ENCODE results near the gene KCNMB2.
"Not testable (repeated sequence)": the region's sequence is repeated elsewhere in the genome, so short reads cannot be mapped to it uniquely, and the experiment has no call there.

The KCNMB2 gene

DNA sequence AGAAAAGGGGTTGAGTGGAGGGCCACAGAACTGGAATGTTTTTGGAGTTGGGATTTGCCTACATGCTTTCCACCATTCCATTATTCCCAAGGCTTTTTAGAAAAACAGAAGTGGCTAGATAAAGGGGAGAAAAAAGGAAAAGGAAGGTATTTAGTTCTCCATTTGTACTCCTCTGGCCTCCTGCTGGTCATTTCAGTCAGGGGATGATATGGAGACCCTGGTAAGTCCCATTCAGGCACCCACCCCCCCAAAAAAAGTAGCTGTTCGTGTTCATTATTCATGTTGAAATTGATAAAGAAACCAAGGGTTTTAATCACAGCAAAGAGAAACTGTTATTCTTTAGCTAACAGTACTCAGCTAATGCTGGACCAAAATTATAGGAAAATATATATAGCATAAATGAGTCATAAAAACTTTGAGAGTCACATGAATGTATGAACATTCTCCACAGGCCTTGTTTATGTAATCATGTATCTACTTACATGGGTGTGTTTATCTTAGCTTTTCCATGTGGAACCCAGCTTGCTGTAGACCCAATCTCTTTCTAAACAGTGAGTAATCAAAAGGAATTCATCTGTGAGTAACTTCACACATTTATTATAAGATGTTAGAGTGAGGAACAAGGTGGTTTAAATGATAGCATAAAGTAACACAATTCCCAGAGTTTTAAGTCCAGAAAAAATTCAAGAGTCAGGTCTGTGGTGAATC lies 167.2 kb downstream of the KCNMB2 start:
- DNase-seq (ENCODE audit: low spot score), result no peak

DNA sequence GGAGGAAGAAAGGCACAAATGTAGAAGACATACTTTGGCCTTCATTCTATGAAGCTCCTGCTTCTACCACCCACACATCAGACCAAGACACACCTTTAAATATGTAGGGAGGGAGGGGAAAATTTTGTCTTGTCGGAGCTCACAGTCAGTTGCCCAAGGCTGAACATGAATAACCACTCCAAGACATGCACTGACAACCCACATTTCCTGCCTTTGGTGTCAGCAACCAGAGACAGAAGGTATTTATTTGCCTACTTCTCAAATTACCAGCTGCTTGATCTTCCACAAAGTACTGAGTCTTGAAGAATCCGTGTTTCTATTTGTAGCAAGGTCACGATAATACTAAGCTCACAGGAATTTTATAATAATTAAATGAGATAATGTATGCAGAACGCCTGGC lies 169.7 kb downstream of the KCNMB2 start:
- DNase-seq (ENCODE audit: low spot score), result no peak

DNA sequence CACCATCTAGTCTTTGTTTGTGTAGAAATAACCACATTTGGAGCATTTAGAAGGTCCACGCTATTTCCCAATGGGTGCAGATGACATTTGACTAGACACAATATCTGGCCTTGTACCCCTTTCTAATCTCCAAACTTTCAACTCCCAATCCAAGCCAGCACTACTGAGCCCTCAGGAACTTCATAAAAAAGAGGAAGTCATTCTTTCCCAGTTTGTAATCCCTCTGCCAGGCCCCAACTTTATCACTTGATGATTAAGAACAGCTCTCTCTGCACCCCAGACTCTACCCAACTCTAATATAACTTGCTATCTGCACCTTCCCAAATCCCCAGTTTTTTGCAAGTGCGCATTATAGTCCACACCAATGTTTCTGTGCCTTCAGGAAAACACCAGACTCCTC lies 170.2 kb downstream of the KCNMB2 start:
- DNase-seq (ENCODE audit: low spot score), result no peak

DNA sequence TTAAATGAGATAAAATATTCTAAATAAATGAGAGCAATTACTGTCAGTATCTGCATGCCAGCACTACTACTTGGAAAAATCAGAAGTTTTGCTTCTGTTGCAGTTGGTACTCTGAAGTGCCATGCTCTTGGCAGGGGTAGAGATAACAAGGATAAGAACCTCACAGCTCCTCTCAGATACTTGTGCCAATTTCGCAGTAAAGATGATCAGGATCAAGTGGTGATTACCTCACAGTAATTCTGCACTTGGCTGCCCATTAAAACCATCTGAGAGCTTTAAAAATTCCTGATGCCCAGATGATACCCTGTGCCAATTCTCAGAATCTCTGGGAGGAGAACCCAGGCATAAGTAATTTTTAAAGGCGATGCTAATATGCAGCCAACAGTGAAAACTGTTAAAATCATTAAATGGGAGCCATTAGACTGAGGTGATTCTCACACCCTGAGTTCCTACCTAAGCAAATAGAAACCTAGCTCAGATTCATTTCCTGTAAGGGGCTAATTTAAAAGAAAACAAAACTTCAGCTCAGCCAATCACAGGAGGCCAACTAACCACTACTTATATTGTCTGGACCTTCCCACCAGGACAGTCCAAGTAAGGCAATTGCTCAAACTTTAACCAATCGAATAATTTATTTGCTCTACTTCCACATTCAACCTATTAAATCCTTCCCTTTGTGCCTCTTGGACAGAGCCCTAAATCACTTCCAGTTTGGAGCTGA lies 171.2 kb downstream of the KCNMB2 start:
- no peak for DNase-seq (ENCODE audit: low spot score)

DNA sequence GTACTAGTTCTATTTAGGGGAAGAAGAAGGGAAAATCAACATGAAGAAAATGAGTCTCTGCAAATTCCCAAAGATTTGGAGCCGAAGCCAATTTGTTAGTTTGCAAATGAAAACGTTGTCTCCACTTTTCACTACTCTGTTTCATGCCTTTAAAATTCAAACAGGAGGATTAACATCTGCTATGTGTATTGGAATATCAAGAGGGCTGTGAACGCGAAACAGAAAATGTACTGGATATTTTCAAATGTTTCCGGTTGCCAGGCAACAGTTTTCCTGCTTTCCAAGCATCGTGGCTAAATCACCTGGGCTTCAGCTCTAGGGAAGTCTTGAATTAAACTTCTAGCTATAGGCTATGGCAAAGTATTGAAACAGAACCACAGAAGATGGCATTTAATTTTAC lies 172.8 kb downstream of the KCNMB2 start:
- DNase-seq (ENCODE audit: low spot score), result no peak

DNA sequence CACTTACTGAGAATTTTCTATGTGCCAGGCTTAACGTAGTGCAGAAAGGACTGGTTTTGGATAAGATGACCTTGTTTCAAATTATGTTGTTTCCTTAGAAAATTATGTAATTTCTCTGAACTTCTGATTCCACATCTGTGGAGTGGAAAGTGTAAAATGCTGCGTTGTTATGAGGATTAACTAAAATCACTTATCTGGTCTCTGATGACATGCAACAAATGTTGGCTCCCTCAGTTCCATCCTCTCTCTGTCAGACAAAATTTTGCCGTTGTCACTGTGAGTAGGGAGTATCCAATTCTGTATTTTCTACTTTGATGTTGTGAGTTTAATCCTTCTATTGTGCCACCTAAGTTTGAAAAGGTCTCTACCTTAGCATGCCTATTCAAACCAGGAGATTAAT lies 175.5 kb downstream of the KCNMB2 start:
- DNase-seq (ENCODE audit: low spot score), result no peak

DNA sequence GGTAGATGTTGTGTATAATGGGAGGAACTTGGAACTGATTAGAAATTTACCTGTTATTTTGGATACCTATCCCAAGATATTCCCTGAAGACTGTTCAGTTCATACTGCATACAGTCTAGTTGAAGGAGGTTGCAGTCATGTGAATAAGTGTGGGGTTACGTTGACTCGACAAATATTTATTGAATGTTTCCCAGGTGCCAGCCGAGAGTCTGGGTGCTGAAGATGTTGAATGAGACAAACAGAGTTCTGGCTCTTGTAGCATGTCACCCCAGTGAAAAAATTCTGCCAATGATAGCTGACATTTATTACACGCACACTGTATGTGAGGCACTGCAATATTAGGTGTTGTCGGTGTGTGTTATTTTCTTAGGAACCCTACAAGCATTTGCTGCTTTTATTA lies 176.0 kb downstream of the KCNMB2 start:
- no peak for DNase-seq (ENCODE audit: low spot score)

DNA sequence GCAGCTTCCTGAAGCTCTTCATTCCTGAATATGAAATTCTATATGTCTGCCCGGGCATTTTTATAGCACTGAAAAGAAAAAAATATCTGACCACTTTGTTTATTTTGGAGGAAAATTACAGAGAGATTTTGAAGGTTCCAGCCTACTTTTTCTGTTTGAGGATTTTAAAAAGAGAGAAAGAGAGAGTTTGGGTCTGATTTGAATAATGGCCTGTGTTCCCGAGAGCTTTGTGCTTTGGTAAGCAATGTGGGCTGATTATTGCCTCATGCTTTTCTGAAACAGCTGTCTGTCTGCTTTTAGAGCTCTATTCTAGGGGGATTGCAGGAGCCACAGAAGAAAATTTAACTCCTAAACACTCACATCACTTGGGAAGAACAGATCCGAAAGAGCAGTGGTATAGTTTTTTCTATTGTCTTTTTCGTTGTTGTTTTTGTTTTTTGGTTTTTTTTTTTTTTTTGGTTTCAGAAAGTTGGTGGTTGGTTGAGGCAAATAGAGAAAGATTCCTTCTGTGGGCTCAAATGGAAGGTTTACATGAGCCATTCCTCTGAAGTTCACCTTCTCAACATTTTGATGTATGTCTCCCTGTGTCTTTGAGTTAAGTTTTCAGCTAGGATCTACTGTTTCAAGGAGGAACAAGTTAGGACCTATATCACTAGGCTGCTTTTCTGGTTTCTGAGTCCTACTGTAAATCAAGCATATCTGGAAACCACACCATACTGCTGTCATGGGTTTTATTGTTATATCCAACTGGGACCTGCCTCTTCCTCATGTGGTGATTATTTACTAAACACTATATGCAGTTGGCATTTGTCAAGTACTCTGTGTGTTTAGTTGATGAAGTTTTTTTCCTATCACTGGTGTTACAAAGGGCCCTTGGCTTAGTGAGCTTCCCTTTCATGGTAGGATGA lies 178.9 kb downstream of the KCNMB2 start:
- no peak for DNase-seq (ENCODE audit: low spot score)

DNA sequence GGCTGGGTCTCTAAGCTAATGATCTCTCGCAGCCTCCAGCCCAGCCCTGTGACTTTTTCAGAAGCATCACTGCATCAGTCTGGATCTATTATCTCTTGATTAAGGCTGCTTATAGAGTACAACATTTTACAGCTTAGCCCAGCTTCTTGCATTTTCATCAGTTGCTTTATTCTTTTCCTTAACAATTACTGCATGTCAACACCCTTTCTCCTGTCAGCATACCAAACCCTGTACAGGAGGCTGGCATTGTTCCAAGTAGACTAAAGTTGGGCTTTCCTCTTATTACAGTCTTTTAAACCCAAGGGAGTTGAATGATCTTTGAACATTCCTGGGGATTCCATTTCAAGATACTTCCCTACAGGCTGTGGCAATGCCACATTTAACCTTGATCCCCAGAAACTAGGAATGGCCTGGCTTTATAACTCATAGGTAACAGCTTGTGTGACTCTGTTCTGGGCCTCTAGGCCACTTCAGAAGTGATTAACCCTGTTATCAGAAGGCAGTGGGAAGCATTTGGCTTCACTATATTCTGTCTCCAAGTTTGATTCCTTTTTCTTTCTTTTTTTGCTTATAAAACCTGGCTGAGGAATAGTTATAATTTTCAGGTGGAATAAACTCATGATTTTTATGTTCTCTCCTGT lies 182.9 kb downstream of the KCNMB2 start:
- no peak for DNase-seq (ENCODE audit: low spot score)

DNA sequence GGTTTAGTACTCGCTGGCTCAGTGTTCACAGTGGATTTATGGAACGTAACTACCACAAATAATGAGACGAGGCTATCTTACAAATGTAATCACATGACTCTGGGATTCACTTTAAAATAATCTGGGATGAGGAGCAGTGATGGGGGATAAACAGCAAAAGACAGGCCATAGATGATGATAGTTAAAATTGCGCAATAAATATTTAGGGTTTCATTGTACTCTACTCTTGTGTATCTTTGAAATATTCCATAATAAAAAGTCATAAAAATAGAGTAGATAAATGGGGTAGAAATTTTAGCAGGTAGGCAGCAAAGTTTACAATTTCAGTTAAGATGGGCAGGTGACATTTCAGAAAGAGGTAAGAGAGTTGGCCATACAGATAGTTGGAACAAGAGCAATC lies 196.6 kb downstream of the KCNMB2 start:
- no peak for DNase-seq (ENCODE audit: low spot score)

DNA sequence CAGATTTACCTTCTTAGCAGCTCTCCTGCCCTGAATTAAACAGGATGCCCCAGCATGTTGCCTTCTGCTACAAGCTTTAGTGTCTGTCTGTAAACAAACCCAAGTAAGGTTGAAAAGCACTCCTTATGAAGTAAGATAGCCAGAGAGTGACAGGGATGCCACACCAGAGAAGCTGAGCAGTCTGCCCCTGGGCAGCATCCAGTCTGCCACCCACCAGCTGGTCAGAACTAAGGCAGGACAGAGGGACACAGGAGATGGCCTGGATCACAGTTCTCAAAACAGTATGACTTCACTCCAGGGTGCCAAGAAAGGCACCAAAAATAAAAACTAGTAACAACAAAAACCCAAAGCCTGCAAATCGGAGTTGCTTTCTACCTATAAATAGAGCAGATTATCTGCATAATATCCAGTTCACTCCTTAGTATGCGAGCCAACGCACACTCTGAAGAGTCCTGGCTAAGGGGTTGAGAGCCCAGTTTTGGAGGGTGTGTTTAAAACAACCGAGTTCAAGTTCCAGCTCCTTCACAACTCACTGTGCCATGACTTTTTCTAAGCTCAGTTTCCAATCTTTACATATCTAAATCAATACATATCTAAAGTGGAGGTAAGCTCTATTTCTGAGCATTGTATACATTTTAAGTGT lies 198.9 kb downstream of the KCNMB2 start:
- DNase-seq (ENCODE audit: low spot score), result no peak

DNA sequence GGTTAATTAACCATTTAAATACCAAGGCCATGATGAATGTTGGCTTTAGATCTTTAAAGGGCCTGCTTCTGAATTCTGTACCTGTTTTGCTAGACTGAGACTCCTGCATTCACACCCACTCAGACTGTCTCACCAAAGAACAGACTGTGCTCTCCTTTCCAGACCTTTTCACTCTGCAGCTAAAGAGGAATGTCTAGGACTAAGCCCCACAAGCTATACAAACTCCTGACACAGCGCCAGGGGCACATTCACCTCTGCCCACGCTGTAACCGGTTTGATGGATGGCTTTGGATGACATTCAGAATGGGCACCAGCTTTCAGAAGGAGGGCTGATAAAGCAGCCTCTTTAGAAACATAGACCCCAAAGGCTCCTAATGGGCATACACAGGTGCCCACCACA lies 200.1 kb downstream of the KCNMB2 start:
- no peak for DNase-seq (ENCODE audit: low spot score)

DNA sequence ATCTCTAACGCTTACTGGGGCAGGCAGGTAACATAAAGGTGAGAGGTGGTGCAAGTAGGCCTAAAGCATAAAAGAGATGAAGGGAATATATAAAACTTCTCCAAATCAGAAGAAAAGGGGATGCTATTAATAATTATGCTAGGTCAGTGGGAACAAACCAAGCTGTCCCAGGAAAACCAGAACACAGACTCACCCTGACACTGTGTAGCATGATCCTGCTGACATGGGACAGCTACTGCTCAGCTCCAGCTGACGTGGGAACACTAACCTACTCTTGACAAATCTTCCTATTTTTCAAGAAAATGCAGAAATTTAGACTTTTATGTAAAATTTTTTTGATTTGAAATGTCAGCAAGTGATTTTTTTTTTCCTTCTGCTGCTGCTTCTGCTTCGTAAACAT lies 203.5 kb downstream of the KCNMB2 start:
- DNase-seq (ENCODE audit: low spot score), result no peak

DNA sequence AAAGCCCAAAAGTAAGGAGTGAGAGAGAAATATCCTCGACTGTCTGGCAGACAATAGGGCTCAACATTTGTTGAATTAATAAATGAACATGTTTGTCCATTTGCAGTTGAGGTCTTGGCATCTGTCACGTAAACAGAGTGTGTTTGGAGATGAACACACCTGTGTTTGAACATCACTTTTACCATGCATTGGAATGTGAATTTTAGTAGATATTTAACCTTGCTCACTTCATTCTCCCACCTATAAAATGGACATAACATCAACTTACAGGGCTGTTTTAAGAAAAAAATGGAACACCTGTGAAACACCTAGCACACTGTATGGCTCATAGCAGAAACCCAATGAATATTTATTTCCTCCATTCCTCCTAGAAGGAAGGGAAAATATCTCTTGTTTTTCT lies 204.8 kb downstream of the KCNMB2 start:
- no peak for DNase-seq (ENCODE audit: low spot score)

DNA sequence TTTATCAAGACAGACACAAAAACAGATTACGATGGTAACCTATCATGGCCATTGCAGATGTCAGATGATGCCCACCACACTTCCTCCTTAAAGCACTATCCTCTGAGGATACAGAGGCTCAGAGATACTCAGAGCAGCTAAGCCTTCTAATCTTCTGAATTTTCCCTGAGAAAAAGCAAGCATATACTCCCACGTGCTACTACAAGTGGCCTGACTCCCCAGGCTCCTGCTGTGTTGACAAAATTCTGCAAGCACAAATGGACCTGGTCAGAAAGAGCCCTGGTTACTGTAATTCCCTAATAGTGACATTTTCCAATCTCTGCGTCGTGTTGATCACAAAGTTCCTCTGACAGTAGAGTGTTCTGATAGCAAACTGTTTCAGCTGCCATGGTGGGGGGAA lies 207.1 kb downstream of the KCNMB2 start:
- DNase-seq (ENCODE audit: low spot score), result no peak

DNA sequence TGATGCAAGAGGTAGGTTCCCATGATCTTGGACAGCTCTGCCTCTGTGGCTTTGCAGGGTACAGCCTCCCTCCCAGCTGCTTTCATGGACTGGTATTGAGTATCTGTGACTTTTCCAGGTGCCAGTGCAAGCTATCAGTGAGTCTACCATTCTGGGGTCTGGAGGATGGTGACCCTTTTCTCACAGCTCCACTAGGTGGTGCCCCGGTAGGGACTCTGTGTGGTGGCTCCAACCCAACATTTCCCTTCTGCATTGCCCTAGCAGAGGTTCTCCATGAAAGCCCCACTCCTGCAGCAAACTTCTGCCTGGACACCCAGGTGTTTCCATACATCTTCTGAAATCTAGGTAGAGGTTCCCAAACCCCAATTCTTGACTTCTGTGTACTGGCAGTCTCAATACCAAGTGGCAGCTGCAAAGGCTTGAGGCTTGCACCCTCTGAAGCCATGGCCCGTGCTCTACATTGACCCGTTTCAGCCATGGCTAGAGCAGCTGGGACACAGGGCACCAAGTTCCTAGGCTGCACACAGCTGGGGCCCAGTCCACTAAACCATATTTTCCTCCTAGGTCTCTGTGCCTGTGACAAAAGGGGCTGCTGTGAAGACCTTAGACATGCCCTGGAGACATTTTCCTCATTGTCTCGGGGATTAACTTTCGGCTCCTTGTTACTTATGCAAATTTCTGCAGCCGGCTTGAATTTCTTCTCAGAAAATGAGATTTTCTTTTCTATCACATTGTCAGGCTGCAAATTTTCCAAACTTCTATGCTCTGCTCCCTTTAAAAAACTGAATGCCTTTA lies 209.8 kb downstream of the KCNMB2 start:
- not testable (repeated sequence) for DNase-seq (ENCODE audit: low spot score)

DNA sequence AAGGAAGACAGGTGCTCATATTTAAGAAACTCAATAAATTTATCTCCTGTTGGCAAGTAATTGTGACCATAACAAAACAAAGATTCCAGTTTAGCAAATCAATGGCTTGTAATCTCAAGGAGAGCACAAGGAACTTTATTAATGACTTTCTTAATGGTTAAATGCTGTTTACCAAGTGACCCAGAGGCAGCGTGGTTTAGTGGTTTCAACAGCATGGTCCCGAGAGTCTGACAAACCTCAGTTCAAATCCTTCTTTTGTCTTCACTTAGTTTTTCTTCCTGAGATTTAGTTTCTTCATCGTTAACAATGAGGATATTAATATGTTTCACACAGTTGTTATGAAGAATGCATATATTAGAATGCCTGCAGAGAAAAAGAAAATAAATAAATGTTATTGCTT lies 212.6 kb downstream of the KCNMB2 start:
- DNase-seq (ENCODE audit: low spot score), result no peak

DNA sequence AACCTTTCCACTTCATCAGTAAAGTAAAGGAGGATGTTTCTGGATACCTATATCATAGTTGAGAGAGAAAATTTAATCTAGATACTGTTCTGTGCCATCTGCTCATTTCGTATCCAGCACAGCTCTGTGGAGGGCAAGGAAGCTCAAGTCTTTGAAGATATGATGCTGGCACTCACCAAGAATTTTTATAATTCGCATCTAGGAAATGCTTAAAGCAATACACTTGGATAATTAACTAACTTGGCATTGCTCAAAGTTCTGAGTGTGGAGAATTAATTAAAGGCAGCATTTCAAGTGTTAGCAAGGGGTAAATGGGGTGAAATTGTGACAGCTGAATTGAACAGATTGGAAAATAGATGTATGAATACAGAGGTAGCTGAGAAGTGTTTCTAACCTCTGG lies 213.2 kb downstream of the KCNMB2 start:
- no peak for DNase-seq (ENCODE audit: low spot score)

DNA sequence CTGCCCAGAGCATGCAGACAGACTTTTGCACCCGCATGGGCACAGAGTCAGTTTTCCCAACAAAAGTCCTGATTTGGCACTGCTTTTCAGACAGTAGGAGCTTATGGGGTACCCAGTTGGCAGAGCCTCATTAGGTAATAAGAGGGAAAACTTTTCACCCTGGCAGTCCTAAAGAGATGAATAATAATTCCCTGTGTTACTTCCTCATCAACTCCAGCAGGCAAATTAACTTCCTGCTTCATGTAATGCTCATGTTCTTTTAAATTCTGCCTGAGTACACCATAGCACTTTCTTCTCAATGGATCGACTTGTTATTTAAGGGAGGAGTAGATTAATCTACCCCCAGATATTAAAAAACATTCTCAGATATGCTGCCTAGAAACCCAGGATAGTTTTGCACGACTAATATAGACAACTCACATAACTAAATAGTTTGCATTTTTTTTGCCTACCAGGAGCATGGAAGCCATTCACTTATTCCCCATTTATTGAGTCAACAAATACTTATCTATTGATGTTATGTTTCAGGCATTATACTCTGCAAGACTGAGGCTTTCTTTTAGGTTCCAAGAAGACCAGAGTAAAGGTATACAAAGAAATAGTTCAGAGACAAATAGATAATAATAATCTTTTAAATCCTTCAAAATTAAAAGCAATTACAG lies 214.5 kb downstream of the KCNMB2 start:
- no peak for DNase-seq (ENCODE audit: low spot score)

DNA sequence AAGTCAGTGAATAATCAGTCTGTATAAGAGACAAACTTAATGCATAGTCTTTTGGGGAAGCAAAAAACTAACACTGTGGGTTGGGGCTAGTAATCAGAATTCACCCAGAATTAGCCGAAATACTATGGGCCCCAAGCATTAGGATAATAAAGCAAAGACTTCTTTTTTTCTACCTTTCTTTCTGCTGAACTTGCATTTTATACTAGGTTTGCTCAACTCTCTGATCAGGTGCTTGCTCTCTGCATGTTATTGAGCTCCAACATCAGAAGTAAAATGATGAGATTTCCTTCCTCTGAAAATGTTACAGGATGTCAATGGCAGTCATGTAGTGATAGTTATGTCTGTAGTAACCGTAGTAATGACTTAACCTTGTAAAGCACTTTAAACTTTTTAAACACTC lies 216.6 kb downstream of the KCNMB2 start:
- no peak for DNase-seq (ENCODE audit: low spot score)

All from left forelimb (tissue), 1 donor.